ENCODE measurements around the gene CABLES2.

The CABLES2 gene, protein sequence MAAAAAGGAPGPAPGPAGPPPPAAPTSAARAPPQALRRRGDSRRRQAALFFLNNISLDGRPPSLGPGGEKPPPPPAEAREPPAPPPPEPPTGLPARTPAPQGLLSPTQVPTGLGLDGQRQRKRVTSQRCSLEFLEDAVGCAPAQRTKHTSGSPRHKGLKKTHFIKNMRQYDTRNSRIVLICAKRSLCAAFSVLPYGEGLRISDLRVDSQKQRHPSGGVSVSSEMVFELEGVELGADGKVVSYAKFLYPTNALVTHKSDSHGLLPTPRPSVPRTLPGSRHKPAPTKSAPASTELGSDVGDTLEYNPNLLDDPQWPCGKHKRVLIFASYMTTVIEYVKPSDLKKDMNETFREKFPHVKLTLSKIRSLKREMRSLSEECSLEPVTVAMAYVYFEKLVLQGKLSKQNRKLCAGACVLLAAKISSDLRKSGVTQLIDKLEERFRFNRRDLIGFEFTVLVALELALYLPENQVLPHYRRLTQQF

DNA sequence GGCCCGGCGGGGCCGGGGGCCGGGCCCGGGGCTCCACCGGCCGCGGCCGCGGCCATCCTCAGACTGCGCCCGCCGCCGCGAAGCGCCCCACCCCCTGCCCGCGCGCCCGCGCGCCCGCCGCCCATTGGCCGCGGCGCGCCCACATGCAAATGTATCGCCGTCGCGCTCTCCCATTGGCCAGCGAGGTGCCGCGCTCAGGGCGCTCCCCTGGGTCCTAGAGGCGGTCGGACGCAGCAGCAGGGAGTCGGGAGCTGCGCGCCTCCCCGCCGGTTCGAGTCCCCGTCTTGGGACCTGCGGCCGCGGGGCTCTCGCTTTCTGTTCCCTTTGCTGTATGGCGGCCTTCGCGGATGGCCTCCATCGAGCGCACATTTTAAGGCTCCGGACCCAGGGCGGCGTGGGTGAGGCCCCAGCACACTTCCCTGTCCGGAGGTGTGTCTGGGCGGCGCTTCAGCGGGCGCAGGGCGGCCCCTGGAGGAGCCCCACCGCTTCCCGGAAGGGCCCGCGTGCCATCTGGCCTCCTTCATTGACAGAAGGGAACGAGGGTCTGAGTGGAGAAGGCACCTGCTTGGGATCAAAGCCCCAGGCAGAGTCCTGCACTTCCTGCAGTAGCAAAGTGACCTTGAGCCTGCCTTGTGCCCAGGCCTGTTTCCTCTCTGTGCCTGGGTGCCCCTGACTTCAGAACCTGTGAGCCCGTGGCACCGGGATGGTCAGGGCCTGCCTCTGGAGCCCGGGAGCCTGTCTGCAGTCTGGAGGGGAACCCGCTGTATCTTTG, at the start of gene CABLES2:
CABLES2 (minus strand) TSS at position 65 of the 772 bp plus-strand sequence; CDS start at position 56, 9 bp downstream.
- H3K9me3 ChIP-seq (ENCODE audit: insufficient read depth, low read depth, low read length) = no peaks in the 10 kb centered on the region
- no peaks in the 10 kb centered on the region for H3F3A ChIP-seq (ENCODE audit: low read depth)
- peak within 1 kb of the TSS; percentile 84 for H2AFZ ChIP-seq (ENCODE audit: low read length)
- H3K27me3 ChIP-seq (ENCODE audit: insufficient read depth, low read length, poor library complexity, severe bottlenecking) = no peaks in the 10 kb centered on the region
- peak within 1 kb of the TSS; percentile 85 for H3K4me2 ChIP-seq (ENCODE audit: low read depth, low read length, poor library complexity, severe bottlenecking)
- H3K4me1 ChIP-seq (ENCODE audit: insufficient read depth, low read length, poor library complexity, severe bottlenecking) = peaks cover 35% of the 10 kb centered on the region
- peaks cover 11% of the 10 kb centered on the region for H4K20me1 ChIP-seq (ENCODE audit: insufficient read depth, low read length, poor library complexity, severe bottlenecking)
- no peaks in the 10 kb centered on the region for H3K9me2 ChIP-seq (replicated peaks; ENCODE audit: low read depth, low read length)
- no peaks in the 10 kb centered on the region for H3K36me3 ChIP-seq (ENCODE audit: insufficient read depth, low read length)
- peak within 1 kb of the TSS; percentile 87 for H3K4me3 ChIP-seq (ENCODE audit: low read length, poor library complexity, severe bottlenecking)
- peaks cover 28% of the 10 kb centered on the region for H3K79me2 ChIP-seq (ENCODE audit: insufficient read depth, low read length)
- TF ChIP-seq, protein P1, sequence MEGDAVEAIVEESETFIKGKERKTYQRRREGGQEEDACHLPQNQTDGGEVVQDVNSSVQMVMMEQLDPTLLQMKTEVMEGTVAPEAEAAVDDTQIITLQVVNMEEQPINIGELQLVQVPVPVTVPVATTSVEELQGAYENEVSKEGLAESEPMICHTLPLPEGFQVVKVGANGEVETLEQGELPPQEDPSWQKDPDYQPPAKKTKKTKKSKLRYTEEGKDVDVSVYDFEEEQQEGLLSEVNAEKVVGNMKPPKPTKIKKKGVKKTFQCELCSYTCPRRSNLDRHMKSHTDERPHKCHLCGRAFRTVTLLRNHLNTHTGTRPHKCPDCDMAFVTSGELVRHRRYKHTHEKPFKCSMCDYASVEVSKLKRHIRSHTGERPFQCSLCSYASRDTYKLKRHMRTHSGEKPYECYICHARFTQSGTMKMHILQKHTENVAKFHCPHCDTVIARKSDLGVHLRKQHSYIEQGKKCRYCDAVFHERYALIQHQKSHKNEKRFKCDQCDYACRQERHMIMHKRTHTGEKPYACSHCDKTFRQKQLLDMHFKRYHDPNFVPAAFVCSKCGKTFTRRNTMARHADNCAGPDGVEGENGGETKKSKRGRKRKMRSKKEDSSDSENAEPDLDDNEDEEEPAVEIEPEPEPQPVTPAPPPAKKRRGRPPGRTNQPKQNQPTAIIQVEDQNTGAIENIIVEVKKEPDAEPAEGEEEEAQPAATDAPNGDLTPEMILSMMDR (conservative IDR thresholded peaks at IDR 0.05; ENCODE audit: low read length) = 0 out of 2 replicates have a peak, but pooled peaks have one; percentile 8
- TF ChIP-seq EZH2phosphoT487 (IDR thresholded peaks at IDR 0.05; ENCODE audit: borderline replicate concordance) = no peak
- H3K9ac ChIP-seq (ENCODE audit: low read depth, low read length, poor library complexity, severe bottlenecking) = peak within 1 kb of the TSS; percentile 83

DNA sequence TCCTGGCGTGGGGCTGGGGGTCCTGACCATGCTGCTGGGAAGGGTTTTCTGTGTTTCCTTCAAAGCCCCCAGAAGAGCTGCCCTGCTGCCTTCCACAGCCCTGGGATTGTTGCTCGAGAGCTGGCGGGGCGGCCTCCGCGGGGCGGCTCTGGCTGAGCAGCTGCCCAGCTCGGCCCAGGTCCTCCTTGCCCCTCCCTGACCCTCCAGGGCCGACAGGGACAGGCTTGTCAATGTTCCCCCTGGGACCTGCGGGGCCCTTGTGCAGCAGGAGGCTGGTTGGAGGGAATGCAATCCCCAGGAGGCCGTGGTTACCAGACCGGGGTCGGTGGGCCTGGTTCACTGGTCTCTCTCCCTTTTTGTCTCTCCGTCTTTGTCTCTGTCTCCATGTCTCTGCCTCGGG, 48.8 kb upstream of the CABLES2 start:
- Histone ChIP-seq H3K4me2 (ENCODE audit: low read depth, low read length, poor library complexity, severe bottlenecking) (no peak overlapping the region), H3K79me2 (ENCODE audit: insufficient read depth, low read length) (no peaks in the 10 kb centered on the region), H3K4me1 (ENCODE audit: insufficient read depth, low read length, poor library complexity, severe bottlenecking) (no peaks in the 10 kb centered on the region), H3K9ac (ENCODE audit: low read depth, low read length, poor library complexity, severe bottlenecking) (no peak overlapping the region), H2AFZ (ENCODE audit: low read length) (no peak overlapping the region), H3K4me3 (ENCODE audit: low read length, poor library complexity, severe bottlenecking) (no peak overlapping the region), H4K20me1 (ENCODE audit: insufficient read depth, low read length, poor library complexity, severe bottlenecking) (no peaks in the 10 kb centered on the region), H3F3A (ENCODE audit: low read depth) (no peaks in the 10 kb centered on the region), H3K9me3 (ENCODE audit: insufficient read depth, low read depth, low read length) (no peaks in the 10 kb centered on the region), H3K27me3 (ENCODE audit: insufficient read depth, low read length, poor library complexity, severe bottlenecking) (no peaks in the 10 kb centered on the region), H3K9me2 (replicated peaks; ENCODE audit: low read depth, low read length) (no peaks in the 10 kb centered on the region), H3K36me3 (ENCODE audit: insufficient read depth, low read length) (no peaks in the 10 kb centered on the region)
- TF ChIP-seq, protein P1 (conservative IDR thresholded peaks at IDR 0.05; ENCODE audit: low read length) = no peak
- TF ChIP-seq EZH2phosphoT487 (IDR thresholded peaks at IDR 0.05; ENCODE audit: borderline replicate concordance) = no peak

DNA sequence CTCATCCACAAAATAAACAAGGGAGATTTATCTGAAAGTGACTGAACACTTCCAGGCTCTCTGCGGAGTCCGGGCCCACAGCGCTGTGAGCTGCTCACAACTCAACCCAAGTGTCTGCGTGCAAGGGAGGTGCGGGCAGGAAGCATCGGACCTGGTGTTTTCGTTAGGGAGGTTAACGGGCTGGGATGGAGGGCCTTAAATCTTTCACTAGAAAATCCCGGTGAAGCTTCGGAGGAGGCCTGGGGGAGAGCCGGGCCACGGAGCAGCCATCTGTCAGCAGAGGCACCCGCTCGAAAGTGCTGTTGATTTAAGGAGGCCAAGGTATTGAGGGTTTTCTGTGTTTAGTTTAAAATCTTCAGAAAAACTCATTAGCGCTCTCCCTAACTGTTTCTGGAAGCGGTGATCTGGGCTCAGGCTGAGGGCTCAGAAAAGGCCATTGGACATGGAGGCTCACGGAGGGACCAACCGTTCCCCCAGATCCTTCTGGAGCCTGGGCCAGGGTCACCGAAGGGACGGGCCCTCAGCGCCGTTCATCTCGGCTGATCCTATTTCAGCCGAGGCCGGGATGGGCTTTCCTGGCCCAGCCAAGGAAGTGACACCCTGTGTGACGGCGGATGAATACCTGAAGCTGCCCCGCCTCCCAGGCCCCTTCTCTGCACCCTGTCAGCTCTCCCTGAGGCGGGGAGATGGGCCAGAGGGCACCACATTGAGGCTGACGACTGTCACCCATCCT, 48.0 kb upstream of the CABLES2 start:
- Histone ChIP-seq H3K4me3 (ENCODE audit: low read length, poor library complexity, severe bottlenecking) (no peak overlapping the region), H3K4me1 (ENCODE audit: insufficient read depth, low read length, poor library complexity, severe bottlenecking) (no peaks in the 10 kb centered on the region), H3K9me3 (ENCODE audit: insufficient read depth, low read depth, low read length) (no peaks in the 10 kb centered on the region), H3K4me2 (ENCODE audit: low read depth, low read length, poor library complexity, severe bottlenecking) (no peak overlapping the region), H3K9me2 (replicated peaks; ENCODE audit: low read depth, low read length) (no peaks in the 10 kb centered on the region), H3K79me2 (ENCODE audit: insufficient read depth, low read length) (no peaks in the 10 kb centered on the region), H3K27me3 (ENCODE audit: insufficient read depth, low read length, poor library complexity, severe bottlenecking) (no peaks in the 10 kb centered on the region), H3K36me3 (ENCODE audit: insufficient read depth, low read length) (no peaks in the 10 kb centered on the region), H3K9ac (ENCODE audit: low read depth, low read length, poor library complexity, severe bottlenecking) (no peak overlapping the region), H3F3A (ENCODE audit: low read depth) (no peaks in the 10 kb centered on the region), H2AFZ (ENCODE audit: low read length) (no peak overlapping the region), H4K20me1 (ENCODE audit: insufficient read depth, low read length, poor library complexity, severe bottlenecking) (no peaks in the 10 kb centered on the region)
- TF ChIP-seq EZH2phosphoT487 (IDR thresholded peaks at IDR 0.05; ENCODE audit: borderline replicate concordance) = no peak
- TF ChIP-seq, protein P1 (conservative IDR thresholded peaks at IDR 0.05; ENCODE audit: low read length) = no peak
